Measurements from ENCODE around the gene DES.
A peak's percentile ranks its signal among the peaks of the same experiment; 100 is the strongest.
"Not testable (repeated sequence)": the region's sequence is repeated elsewhere in the genome, so short reads cannot be mapped to it uniquely, and the experiment has no call there.

DES gene

GRCh38 chr2:219418155-219419011 lies at the start of gene DES:
Gene DES (plus strand): TSS chr2:219418377. CDS start chr2:219418463, 86 bp downstream.
- no peak for DNase-seq (ENCODE audit: low read depth, low spot score)

GRCh38 chr2:219368690-219369191 lies 49.4 kb upstream of the DES start:
- DNase-seq (ENCODE audit: low read depth, low spot score), result no peak

DNA sequence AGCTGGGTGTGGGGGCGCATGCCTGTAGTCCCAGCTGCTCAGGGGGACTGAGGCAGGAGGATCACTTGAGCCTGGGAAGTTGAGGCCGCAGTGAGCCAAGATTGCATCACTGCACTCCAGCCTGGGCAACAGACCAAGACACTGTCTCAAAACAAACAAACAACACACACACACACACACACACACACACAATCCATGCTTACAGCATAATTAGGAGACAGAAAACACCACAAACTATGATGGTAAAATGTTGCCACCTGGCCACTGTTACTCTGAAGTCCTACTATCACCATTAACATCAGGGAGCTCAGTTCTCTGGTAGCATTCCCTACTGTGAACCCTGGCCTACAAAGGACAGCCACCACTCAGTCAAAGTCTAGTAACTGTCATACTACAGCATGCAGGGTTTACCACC lies 48.7 kb upstream of the DES start:
- DNase-seq (ENCODE audit: low read depth, low spot score), result no peak

GRCh38 chr2:219378163-219378851 lies 39.9 kb upstream of the DES start:
- DNase-seq (ENCODE audit: low read depth, low spot score), result no peak

GRCh38 chr2:219380926-219381325 lies 37.3 kb upstream of the DES start:
- DNase-seq (ENCODE audit: low read depth, low spot score), result no peak

DNA sequence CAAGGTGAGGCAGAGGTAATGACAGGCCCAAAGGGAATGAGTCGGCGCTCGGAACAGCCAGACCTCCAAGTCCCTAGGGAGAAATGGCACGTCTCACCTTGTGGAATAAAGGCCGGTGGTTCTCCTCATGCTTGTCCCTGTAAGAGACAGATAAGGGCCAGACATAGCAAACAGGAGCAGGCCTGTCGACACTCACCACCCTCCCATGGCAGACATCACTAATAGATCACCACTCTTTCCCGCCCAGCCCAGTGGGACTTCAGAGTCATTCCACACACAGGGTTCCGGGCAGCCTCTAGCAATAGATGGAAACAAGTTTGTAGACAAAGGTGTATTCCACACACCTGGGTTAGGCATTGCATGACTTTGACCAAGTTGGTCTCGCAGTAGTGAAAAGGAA lies 36.7 kb upstream of the DES start:
- DNase-seq (ENCODE audit: low read depth, low spot score), result no peak

DNA sequence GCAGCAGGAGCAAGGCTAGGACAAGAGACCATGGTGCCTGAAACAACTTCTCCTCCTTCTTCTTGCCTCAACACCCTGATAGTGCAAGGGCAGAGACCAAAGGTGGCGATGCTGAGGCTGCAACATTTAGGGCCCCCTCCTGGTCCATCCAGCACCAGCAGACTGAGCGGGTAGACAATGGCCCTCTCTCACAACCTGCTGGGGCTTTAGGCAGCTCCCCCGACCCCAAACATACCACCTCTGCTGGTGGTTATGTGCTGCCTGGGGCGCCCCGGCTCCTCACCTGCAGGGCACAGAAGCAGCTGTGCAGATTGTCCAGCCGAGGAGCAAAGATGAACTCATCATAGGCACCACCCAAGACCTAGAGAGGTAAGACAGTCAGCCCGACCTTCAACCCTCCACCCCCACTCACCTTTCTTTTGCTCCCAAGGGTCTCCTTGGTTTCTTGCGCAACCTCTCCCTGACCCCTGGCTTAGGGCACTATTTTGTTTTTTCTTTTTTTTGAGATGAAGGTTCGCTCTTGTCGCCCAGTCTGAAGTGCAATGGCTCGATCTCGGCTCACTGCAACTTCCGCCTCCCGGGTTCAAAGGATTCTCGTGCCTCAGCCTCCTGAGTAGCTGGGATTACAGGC lies 34.0 kb upstream of the DES start:
- DNase-seq (ENCODE audit: low read depth, low spot score), result no peak

GRCh38 chr2:219384859-219385258 lies 33.3 kb upstream of the DES start:
- DNase-seq (ENCODE audit: low read depth, low spot score), result no peak

DNA sequence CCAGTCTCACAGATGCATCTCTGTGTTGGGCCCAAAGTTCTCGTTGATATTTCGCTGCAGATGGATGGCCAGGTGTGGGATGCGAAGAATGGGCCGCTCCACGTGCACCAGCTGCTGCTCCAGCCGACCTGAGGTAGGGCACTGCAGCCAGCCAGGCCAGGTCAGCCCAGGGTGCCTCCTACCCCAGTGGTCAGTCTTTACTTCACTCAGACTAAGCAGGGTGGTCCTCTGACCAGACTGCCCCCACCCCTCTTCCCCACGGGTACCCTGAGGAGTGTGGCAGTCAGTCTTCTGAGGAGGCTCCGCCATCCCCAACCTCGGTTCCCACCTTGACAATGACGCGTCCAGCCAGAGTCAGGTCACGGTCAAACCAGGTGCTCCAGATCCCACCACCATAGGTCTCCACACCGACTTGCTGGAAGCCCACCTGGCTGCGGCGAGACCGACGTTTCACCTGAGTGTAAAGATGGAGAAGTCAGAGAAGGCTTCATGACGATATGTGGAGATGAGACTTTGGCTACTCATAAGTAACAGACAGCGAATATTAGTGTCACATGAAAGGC lies 32.1 kb upstream of the DES start:
- DNase-seq (ENCODE audit: low read depth, low spot score), result no peak

DNA sequence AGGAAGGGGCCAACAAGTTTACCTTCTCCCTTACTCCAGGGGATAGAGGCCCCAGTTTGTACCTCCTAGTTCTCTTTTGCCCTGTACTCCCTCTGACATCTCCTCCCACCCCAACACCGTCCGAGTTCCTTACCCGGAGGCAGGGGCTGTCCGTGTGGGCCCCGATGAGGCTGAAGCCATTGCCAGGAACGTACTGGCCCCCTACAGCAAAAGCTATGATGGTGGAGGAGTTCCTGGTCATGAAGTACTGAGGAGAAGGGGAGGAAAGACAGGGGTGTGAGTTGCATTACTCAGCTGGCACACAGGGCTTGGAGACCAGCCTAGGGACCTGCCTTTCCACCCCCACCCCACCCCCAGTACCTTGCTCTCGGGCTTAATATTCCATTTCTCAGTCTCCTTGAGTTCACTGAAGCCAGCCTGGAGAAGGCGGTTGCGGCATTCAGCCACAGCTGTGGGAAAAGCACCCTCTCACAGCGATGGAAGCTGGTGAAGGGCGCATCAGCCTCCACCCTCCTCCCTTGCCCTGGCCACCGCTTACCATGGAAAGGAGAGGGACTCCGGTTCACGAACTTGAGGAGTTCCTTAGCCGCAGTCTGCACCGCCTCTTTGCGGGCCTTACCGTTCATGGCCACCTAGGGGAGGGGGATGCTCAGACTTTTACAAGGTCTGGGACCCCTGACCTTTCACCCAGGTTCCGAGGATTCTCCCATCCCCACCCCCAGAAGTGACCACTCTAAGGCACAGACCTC lies 31.5 kb upstream of the DES start:
- DNase-seq (ENCODE audit: low read depth, low spot score), result no peak

GRCh38 chr2:219387306-219388120 lies 30.7 kb upstream of the DES start, which contains the start of gene DNPEP:
Gene DNPEP (minus strand): TSS chr2:219387912. CDS start chr2:219387794, 118 bp downstream.
- peak; percentile 77 for DNase-seq (ENCODE audit: low read depth, low spot score)

- DNase-seq (ENCODE audit: low read depth, low spot score), result peak; percentile 98
Measured at GRCh38 chr2:219388121-219388906, 29.9 kb upstream of the DES start.

DNA sequence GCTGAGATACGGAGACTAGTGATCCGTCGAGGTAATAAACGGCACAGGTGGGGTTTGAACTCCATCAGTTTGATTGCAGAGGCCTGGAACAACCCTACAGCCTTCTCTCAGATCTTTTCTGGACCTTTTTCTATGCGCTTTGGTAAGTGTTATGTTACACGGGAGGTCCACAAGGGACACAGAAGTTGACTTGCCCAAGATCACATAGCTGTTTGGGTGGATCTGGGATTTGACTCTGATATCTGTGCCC lies 29.3 kb upstream of the DES start:
- DNase-seq (ENCODE audit: low read depth, low spot score), result no peak

GRCh38 chr2:219392754-219393153 lies 25.4 kb upstream of the DES start:
- DNase-seq (ENCODE audit: low read depth, low spot score), result no peak

DNA sequence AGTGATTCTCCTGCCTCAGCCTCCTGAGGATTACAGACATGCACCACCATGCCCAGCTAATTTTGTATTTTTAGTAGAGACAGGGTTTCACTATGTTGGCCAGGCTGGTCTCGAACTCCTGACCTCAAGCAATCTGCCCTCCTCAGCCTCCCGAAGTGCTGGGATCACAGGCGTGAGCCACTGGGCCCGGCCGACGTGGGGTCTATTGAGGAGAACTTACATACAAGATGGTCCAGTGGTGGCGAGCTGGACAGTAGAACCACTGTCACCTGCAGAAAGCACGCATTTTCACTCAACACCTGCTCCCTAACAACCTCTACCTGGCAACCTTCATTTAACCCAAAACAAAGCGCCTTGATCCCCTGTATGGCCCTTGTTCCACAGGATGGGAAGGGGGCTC lies 23.1 kb upstream of the DES start:
- not testable (repeated sequence) for DNase-seq (ENCODE audit: low read depth, low spot score)

DNA sequence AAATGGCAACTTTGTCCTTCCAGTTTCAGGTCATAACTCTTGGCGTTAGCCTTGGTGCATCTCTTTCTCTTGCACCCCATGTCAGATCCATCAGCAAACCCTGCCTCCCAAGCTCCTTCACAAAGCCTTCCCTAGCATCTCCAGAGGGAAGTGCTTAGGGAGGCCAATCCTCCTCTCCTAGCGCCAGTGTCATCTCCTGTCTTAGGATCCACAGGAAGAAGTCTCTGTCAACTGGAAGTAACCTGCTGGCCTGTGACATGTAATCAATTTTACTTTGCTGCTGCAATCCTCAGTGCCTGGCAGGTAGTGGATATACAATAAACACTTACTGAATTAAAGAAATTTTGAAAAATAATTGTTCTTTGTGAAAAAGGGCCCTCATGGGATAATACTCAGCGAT lies 22.6 kb upstream of the DES start:
- no peak for DNase-seq (ENCODE audit: low read depth, low spot score)

GRCh38 chr2:219396863-219397457 lies 21.2 kb upstream of the DES start:
- no peak for DNase-seq (ENCODE audit: low read depth, low spot score)

- DNase-seq (ENCODE audit: low read depth, low spot score), result no peak
Measured at GRCh38 chr2:219398721-219399363, 19.3 kb upstream of the DES start.
